Muscle layer of colon (tissue), 2 donors: ENCODE measurements around the gene AHI1.
"Not testable (repeated sequence)": the region's sequence is repeated elsewhere in the genome, so short reads cannot be mapped to it uniquely, and the experiment has no call there.

ENCODE experiments used
- H3K27ac ChIP-seq: one replicate; pipeline ENCODE4 v1.7.0; 2013; ENCODE audit warnings: low read depth, mild to moderate bottlenecking, low read length, moderate library complexity
- H3K27me3 ChIP-seq, 2 donors: one replicate each; pipeline ENCODE4 v1.7.0; 2013; ENCODE audit warnings: low read length in 2 of 2, mild to moderate bottlenecking in 2 of 2; ENCODE audit not compliant: insufficient read depth in 2 of 2, control insufficient read depth in 1 of 2
- H3K36me3 ChIP-seq: one replicate; pipeline ENCODE4 v1.7.0; 2013; ENCODE audit warnings: mild to moderate bottlenecking, low read length; ENCODE audit not compliant: insufficient read depth
- H3K4me1 ChIP-seq: one replicate; pipeline ENCODE4 v1.7.0; 2013; ENCODE audit warnings: mild to moderate bottlenecking, low read length; ENCODE audit not compliant: insufficient read depth
- H3K4me3 ChIP-seq, 2 donors: one replicate each; pipeline ENCODE4 v1.7.0; 2013; ENCODE audit warnings: low read length in 2 of 2, low read depth in 1 of 2, mild to moderate bottlenecking in 1 of 2, moderate library complexity in 1 of 2
- H3K9ac ChIP-seq: one replicate; pipeline ENCODE4 v1.7.0; 2013; ENCODE audit warnings: low read length
- H3K9me3 ChIP-seq: one replicate; pipeline ENCODE4 v1.7.0; 2013; ENCODE audit warnings: mild to moderate bottlenecking, low read length
- donor health status: abdominal sarcoma.
- donor health status: Adenocarcinoma of cecum.

The AHI1 gene

GRCh38 chr6:135250751-135251497 lies 246.6 kb downstream of the AHI1 start:
- H3K4me1 ChIP-seq = no peaks in the 10 kb centered on the region
- H3K27me3 ChIP-seq = no peaks in the 10 kb centered on the region
- H3K27ac ChIP-seq = no peak overlapping the region
- H3K4me3 ChIP-seq = no peak overlapping the region
- no peaks in the 10 kb centered on the region for H3K36me3 ChIP-seq
- no peak overlapping the region for H3K9ac ChIP-seq
- no peaks in the 10 kb centered on the region for H3K9me3 ChIP-seq

- Histone ChIP-seq H3K27me3 (no peaks in the 10 kb centered on the region), H3K27ac (no peak overlapping the region), H3K9ac (no peak overlapping the region), H3K4me3 (no peak overlapping the region), H3K9me3 (no peaks in the 10 kb centered on the region), H3K4me1 (no peaks in the 10 kb centered on the region), H3K36me3 (no peaks in the 10 kb centered on the region)
These were observed 247.3 kb downstream of the AHI1 start for GRCh38 chr6:135250234-135250633.

- not testable (repeated sequence) for H3K4me1 ChIP-seq, H3K27me3 ChIP-seq, H3K4me3 ChIP-seq, H3K27ac ChIP-seq, H3K9me3 ChIP-seq, H3K9ac ChIP-seq, H3K36me3 ChIP-seq
These were observed 251.0 kb downstream of the AHI1 start for GRCh38 chr6:135246412-135247012.

GRCh38 chr6:135244805-135245204 lies 252.7 kb downstream of the AHI1 start:
- Histone ChIP-seq H3K9me3 (no peaks in the 10 kb centered on the region), H3K27ac (no peak overlapping the region), H3K36me3 (no peaks in the 10 kb centered on the region), H3K4me1 (no peaks in the 10 kb centered on the region), H3K27me3 (no peaks in the 10 kb centered on the region), H3K9ac (no peak overlapping the region), H3K4me3 (no peak overlapping the region)

- Histone ChIP-seq H3K27ac (no peak overlapping the region), H3K36me3 (no peaks in the 10 kb centered on the region), H3K9ac (no peak overlapping the region), H3K27me3 (no peaks in the 10 kb centered on the region), H3K4me3 (no peak overlapping the region), H3K4me1 (no peaks in the 10 kb centered on the region), H3K9me3 (no peaks in the 10 kb centered on the region)
These were observed 253.4 kb downstream of the AHI1 start for GRCh38 chr6:135243871-135244796.

GRCh38 chr6:135240711-135241110 lies 256.8 kb downstream of the AHI1 start:
- no peaks in the 10 kb centered on the region for H3K4me1 ChIP-seq
- no peak overlapping the region for H3K27ac ChIP-seq
- H3K4me3 ChIP-seq = no peak overlapping the region
- H3K9me3 ChIP-seq = no peaks in the 10 kb centered on the region
- H3K9ac ChIP-seq = no peak overlapping the region
- H3K36me3 ChIP-seq = no peaks in the 10 kb centered on the region
- no peaks in the 10 kb centered on the region for H3K27me3 ChIP-seq

- Histone ChIP-seq H3K27ac (no peak overlapping the region), H3K27me3 (no peaks in the 10 kb centered on the region), H3K4me1 (no peaks in the 10 kb centered on the region), H3K4me3 (no peak overlapping the region), H3K36me3 (no peaks in the 10 kb centered on the region), H3K9ac (no peak overlapping the region), H3K9me3 (no peaks in the 10 kb centered on the region)
These were observed 260.8 kb downstream of the AHI1 start for GRCh38 chr6:135236732-135237131.

- Histone ChIP-seq H3K9me3 (no peaks in the 10 kb centered on the region), H3K4me3 (no peak overlapping the region), H3K27ac (no peak overlapping the region), H3K4me1 (no peaks in the 10 kb centered on the region), H3K27me3 (no peaks in the 10 kb centered on the region), H3K36me3 (no peaks in the 10 kb centered on the region), H3K9ac (no peak overlapping the region)
These were observed 261.2 kb downstream of the AHI1 start for GRCh38 chr6:135236319-135236718.

- no peak overlapping the region for H3K27ac ChIP-seq
- no peaks in the 10 kb centered on the region for H3K36me3 ChIP-seq
- no peaks in the 10 kb centered on the region for H3K9me3 ChIP-seq
- no peak overlapping the region for H3K9ac ChIP-seq
- H3K4me1 ChIP-seq = no peaks in the 10 kb centered on the region
- no peaks in the 10 kb centered on the region for H3K27me3 ChIP-seq
- no peak overlapping the region for H3K4me3 ChIP-seq
These were observed 261.8 kb downstream of the AHI1 start for GRCh38 chr6:135235716-135236115.

- Histone ChIP-seq H3K27ac (no peak overlapping the region), H3K9me3 (no peaks in the 10 kb centered on the region), H3K36me3 (no peaks in the 10 kb centered on the region), H3K4me1 (no peaks in the 10 kb centered on the region), H3K4me3 (no peak overlapping the region), H3K9ac (no peak overlapping the region), H3K27me3 (no peaks in the 10 kb centered on the region)
These were observed 263.1 kb downstream of the AHI1 start for GRCh38 chr6:135234492-135234780.

- Histone ChIP-seq H3K9me3 (no peaks in the 10 kb centered on the region), H3K27me3 (no peaks in the 10 kb centered on the region), H3K4me1 (no peaks in the 10 kb centered on the region), H3K27ac (no peak overlapping the region), H3K36me3 (no peaks in the 10 kb centered on the region), H3K9ac (no peak overlapping the region), H3K4me3 (no peak overlapping the region)
These were observed 263.7 kb downstream of the AHI1 start for GRCh38 chr6:135233686-135234491.
